ENCODE measurements around the gene ABR. TPM values are rescaled to one million over a fixed set of nuclear protein-coding genes. Genes with fewer than 3 reads are reported as not detected.

ABR gene
- total and polyA plus RNA-seq, 4 donors, result 2.7 to 12.9 (median 6.8) TPM

DNA sequence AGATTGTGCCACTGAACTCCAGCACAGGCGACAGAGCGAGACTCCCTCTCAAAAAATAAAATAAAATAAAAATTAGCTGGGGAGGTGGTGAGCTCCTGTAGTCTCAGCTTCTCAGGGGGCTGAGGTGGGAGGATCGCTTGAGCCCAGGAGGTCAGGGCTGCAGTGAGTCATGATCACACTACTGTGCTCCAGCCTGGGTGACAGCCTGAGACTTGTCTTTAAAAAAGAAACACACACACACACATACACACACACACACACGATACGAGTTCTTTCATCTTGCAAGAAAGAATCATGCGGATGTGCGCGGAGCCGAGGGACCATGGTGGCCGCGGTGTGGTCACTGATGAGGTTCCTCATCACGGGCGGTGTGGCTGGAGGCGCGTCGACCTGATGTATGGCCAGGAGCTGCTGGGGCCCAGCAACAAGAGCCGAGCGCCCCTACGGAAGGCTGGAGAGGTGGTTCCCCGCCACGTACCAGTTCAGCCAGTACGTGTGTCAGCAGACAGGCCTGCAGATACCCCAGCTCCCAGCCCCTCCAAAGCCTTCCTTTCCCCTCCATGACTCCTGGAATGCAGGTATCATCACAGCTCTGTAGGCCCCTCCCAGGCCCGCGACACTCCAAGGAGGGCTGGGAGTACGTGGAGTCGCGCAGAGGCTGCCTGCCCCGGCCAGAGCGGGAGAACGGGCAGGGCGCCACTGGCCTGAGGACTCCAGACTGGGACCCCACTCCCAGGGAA, 220.9 kb downstream of the ABR start:
- H3K9me3 ChIP-seq (ENCODE audit: control insufficient read depth in 4 of 4, low read length in 3 of 4), result no peaks in the 10 kb centered on the region
- H3K4me3 ChIP-seq (ENCODE audit: low read depth in 1 of 3, low read length in 3 of 3), result no peak overlapping the region
- no peaks in the 10 kb centered on the region for H3K4me1 ChIP-seq (ENCODE audit: control insufficient read depth in 4 of 4, insufficient read depth in 4 of 4, low read length in 3 of 4)
- no peak for TF ChIP-seq HNF4A (conservative IDR thresholded peaks at IDR 0.05)
- TF ChIP-seq RAD21 (IDR thresholded peaks at IDR 0.05), result no peak
- TF ChIP-seq, protein P1, sequence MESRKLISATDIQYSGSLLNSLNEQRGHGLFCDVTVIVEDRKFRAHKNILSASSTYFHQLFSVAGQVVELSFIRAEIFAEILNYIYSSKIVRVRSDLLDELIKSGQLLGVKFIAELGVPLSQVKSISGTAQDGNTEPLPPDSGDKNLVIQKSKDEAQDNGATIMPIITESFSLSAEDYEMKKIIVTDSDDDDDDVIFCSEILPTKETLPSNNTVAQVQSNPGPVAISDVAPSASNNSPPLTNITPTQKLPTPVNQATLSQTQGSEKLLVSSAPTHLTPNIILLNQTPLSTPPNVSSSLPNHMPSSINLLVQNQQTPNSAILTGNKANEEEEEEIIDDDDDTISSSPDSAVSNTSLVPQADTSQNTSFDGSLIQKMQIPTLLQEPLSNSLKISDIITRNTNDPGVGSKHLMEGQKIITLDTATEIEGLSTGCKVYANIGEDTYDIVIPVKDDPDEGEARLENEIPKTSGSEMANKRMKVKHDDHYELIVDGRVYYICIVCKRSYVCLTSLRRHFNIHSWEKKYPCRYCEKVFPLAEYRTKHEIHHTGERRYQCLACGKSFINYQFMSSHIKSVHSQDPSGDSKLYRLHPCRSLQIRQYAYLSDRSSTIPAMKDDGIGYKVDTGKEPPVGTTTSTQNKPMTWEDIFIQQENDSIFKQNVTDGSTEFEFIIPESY (IDR thresholded peaks at IDR 0.05), result no peak
- TF ChIP-seq, protein P2, sequence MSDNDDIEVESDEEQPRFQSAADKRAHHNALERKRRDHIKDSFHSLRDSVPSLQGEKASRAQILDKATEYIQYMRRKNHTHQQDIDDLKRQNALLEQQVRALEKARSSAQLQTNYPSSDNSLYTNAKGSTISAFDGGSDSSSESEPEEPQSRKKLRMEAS (IDR thresholded peaks at IDR 0.05), result no peak
- TF ChIP-seq, protein P3, sequence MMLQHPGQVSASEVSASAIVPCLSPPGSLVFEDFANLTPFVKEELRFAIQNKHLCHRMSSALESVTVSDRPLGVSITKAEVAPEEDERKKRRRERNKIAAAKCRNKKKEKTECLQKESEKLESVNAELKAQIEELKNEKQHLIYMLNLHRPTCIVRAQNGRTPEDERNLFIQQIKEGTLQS (IDR thresholded peaks at IDR 0.05), result no peak
- no peak for TF ChIP-seq NR2F2 (IDR thresholded peaks at IDR 0.05)
- TF ChIP-seq GABPA (IDR thresholded peaks at IDR 0.05 in 1 of 2, conservative IDR thresholded peaks at IDR 0.05 in 1 of 2), result no peak
- TF ChIP-seq EGR1 (IDR thresholded peaks at IDR 0.05; ENCODE audit: low read depth in 2 of 2), result no peak
- no peak for TF ChIP-seq HNF4G (IDR thresholded peaks at IDR 0.05)
- no peak for TF ChIP-seq FOXA2 (IDR thresholded peaks at IDR 0.05)
- TF ChIP-seq RXRA (IDR thresholded peaks at IDR 0.05), result no peak
- TF ChIP-seq JUND (IDR thresholded peaks at IDR 0.05), result no peak
- TF ChIP-seq, protein P4, sequence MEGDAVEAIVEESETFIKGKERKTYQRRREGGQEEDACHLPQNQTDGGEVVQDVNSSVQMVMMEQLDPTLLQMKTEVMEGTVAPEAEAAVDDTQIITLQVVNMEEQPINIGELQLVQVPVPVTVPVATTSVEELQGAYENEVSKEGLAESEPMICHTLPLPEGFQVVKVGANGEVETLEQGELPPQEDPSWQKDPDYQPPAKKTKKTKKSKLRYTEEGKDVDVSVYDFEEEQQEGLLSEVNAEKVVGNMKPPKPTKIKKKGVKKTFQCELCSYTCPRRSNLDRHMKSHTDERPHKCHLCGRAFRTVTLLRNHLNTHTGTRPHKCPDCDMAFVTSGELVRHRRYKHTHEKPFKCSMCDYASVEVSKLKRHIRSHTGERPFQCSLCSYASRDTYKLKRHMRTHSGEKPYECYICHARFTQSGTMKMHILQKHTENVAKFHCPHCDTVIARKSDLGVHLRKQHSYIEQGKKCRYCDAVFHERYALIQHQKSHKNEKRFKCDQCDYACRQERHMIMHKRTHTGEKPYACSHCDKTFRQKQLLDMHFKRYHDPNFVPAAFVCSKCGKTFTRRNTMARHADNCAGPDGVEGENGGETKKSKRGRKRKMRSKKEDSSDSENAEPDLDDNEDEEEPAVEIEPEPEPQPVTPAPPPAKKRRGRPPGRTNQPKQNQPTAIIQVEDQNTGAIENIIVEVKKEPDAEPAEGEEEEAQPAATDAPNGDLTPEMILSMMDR (IDR thresholded peaks at IDR 0.05; ENCODE audit: low read depth, low read length, missing input control), result no peak
- no peak for TF ChIP-seq FOXA1 (IDR thresholded peaks at IDR 0.05)
- WGBS, result 92% methylated on average over 31 of the region's 31 CpGs
- H3K27me3 ChIP-seq (ENCODE audit: control insufficient read depth in 4 of 4, insufficient read depth in 4 of 4, low read length in 3 of 4), result no peaks in the 10 kb centered on the region
- no peak overlapping the region for H3K27ac ChIP-seq (ENCODE audit: low read depth in 1 of 2, low read length in 2 of 2)
- no peak overlapping the region for H3K9ac ChIP-seq (ENCODE audit: low read depth in 1 of 2, low read length in 2 of 2)
- DNase-seq (ENCODE audit: low spot score), result no peak
- no peaks in the 10 kb centered on the region for H3K36me3 ChIP-seq (ENCODE audit: control insufficient read depth in 4 of 4, insufficient read depth in 3 of 4, low read depth in 1 of 4, low read length in 3 of 4)

DNA sequence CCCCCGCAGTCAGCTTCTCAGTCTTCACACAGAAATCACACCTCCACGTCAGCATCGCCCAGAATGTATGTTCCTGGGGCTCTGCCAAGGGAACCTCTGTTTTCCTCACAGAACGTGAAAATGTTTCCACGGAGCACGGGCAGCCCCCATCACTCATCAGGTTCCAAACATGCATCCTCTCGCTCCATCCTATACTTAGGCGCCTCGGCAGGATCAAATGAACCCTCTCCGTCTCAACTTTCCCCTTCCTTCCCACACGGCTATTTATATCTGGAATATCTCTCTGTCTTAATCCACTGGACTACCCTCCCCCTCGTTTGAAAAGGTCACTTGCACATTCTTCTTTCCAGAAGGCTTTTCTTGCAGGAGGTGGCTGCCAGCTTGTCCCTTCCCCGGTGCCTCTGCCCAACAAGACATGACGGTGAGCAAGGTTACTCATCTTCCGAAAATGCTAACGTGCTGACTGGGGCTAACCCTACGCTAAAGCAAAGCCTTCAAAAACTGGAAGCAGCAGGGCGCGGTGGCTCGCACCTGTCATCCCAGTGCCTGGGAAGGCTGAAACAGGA, 221.8 kb downstream of the ABR start:
- Histone ChIP-seq H3K27me3 (ENCODE audit: control insufficient read depth in 4 of 4, insufficient read depth in 4 of 4, low read length in 3 of 4) (no peaks in the 10 kb centered on the region), H3K36me3 (ENCODE audit: control insufficient read depth in 4 of 4, insufficient read depth in 3 of 4, low read depth in 1 of 4, low read length in 3 of 4) (no peaks in the 10 kb centered on the region), H3K4me3 (ENCODE audit: low read depth in 1 of 3, low read length in 3 of 3) (no peak overlapping the region), H3K9ac (ENCODE audit: low read depth in 1 of 2, low read length in 2 of 2) (no peak overlapping the region), H3K27ac (ENCODE audit: low read depth in 1 of 2, low read length in 2 of 2) (no peak overlapping the region), H3K4me1 (ENCODE audit: control insufficient read depth in 4 of 4, insufficient read depth in 4 of 4, low read length in 3 of 4) (no peaks in the 10 kb centered on the region), H3K9me3 (ENCODE audit: control insufficient read depth in 4 of 4, low read length in 3 of 4) (no peaks in the 10 kb centered on the region)
- 90% methylated on average over 20 of the region's 20 CpGs for WGBS
- DNase-seq (ENCODE audit: low spot score), result no peak
- no peak for TF ChIP-seq JUND (IDR thresholded peaks at IDR 0.05)

All from liver (tissue), 9 donors.